KOPT-K1 (cell line): Measurements from ENCODE around the gene PPP1R11.

ENCODE experiments used
- H3K27ac ChIP-seq: fragments of 200-600 bp; sonication (generic); 2 replicates; pipeline ENCODE4 v1.5.1; 2016; ENCODE audit warnings: antibody characterized with exemption, mild to moderate bottlenecking, low read depth, low read length; ENCODE audit not compliant: poor library complexity, severe bottlenecking
- H3K36me3 ChIP-seq: fragments of 200-600 bp; sonication (generic); 2 replicates; pipeline ENCODE4 v1.5.1; 2017; ENCODE audit warnings: antibody characterized with exemption, mild to moderate bottlenecking, low read length, moderate library complexity; ENCODE audit not compliant: insufficient read depth
- H3K9me3 ChIP-seq: fragments of 200-600 bp; sonication (generic); 2 replicates; pipeline ENCODE4 v1.5.1; 2017; ENCODE audit warnings: antibody characterized with exemption, low read length, mild to moderate bottlenecking; ENCODE audit not compliant: insufficient read depth, poor library complexity, severe bottlenecking

The PPP1R11 gene

GRCh38 chr6:30073489-30074235 is 6.7 kb downstream of the PPP1R11 start:
- Histone ChIP-seq H3K9me3 (no peaks in the 10 kb centered on the region), H3K36me3 (peaks cover 21% of the 10 kb centered on the region; the same call in 1 of the 2 replicates), H3K27ac (no peak overlapping the region)

- H3K36me3 ChIP-seq, result peaks cover 12% of the 10 kb centered on the region; the same call in 1 of the 2 replicates
- H3K9me3 ChIP-seq, result no peaks in the 10 kb centered on the region
- no peak overlapping the region for H3K27ac ChIP-seq
Measured at GRCh38 chr6:30074331-30075093, 7.5 kb downstream of the PPP1R11 start.

DNA sequence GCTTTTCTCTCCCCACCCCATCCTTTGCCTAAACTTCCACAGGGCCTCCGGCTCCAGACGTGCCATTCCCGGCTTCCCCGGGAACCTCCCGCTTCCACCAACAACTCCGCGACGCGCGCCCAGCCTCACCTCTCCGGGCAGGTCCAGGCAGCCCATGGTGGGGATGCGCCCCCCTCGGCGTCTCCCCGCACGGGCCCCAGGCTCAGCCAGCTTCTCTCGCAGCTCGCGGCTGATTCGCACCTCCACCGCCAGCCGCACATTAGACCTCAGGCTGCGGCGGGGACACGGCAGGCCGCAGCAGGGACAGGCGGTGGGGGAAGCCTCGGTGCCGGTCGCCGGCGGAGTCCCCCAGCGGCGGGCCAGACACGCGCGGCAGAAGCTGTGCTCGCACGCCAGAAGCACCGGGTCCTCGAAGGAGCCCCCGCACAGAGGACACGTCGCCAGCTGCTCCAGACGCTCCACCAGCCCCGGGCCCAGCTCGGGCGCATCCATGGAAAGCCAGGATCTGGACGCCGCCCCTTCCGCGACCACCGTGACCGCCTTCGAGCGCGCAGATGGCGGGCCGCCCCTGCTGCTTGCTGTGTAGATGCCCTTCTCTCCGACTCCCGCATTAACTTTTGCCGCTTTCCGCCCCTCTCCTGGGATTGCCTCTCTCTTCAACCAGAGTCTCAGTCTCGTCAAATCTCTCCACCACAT is 8.2 kb downstream of the PPP1R11 start, which contains the start of gene RNF39:
Gene RNF39 (minus strand): TSS at position 676 of the 696 bp plus-strand sequence. CDS start 184 bp downstream, at position 492.
- Histone ChIP-seq H3K9me3 (no peaks in the 10 kb centered on the region), H3K36me3 (peaks cover 7% of the 10 kb centered on the region; the same call in 1 of the 2 replicates), H3K27ac (no peak within 1 kb of the TSS)

- Histone ChIP-seq H3K36me3 (no peaks in the 10 kb centered on the region), H3K9me3 (no peaks in the 10 kb centered on the region), H3K27ac (no peak overlapping the region)
Measured at GRCh38 chr6:30075790-30076732, 9.1 kb downstream of the PPP1R11 start.

GRCh38 chr6:30077218-30077617 is 10.2 kb downstream of the PPP1R11 start:
- H3K27ac ChIP-seq, result peak overlapping the region; percentile 23
- H3K36me3 ChIP-seq, result no peaks in the 10 kb centered on the region
- no peaks in the 10 kb centered on the region for H3K9me3 ChIP-seq

GRCh38 chr6:30087876-30088275 is 20.9 kb downstream of the PPP1R11 start:
- Histone ChIP-seq H3K9me3 (no peaks in the 10 kb centered on the region), H3K27ac (no peak overlapping the region), H3K36me3 (no peaks in the 10 kb centered on the region)

DNA sequence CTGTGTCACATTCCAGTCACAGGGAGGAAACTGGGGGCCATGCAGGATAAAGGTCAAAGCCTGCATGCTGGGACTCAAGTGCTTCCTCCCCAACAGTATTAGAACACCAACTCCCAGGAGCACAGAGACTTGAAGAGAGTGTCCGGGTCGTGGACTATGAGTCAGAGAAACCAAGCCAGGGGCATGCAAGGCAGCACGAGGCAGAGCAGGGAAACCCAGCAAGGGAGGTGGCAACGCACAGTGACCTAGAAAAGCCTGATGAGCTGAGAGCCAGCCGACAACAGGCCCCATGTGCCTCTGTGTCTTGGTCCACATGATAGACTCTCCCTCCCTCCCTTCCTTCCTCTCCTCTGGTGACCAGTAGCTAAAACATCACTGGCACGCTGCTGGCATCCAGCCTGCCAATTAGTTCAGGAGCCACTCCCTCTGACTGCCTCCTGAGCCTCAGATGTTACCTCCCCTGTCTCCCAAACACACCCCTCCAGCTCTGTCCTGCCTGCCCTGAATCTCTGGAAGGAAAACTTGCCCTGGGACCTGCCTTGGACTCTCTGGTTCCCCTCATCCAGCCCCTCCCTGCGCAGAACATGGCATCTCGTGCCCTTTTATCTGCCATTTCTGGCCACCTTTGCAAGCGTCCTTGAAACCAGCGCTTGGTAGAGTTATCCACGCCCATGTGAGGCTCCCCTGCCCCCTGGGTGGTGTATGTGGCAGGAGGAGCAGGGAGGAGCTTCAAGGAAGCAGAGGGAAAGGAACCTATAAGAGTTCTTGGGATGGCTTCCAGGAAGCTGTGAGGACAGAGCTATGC is 24.8 kb downstream of the PPP1R11 start:
- Histone ChIP-seq H3K9me3 (no peaks in the 10 kb centered on the region), H3K27ac (no peak overlapping the region), H3K36me3 (no peaks in the 10 kb centered on the region)

DNA sequence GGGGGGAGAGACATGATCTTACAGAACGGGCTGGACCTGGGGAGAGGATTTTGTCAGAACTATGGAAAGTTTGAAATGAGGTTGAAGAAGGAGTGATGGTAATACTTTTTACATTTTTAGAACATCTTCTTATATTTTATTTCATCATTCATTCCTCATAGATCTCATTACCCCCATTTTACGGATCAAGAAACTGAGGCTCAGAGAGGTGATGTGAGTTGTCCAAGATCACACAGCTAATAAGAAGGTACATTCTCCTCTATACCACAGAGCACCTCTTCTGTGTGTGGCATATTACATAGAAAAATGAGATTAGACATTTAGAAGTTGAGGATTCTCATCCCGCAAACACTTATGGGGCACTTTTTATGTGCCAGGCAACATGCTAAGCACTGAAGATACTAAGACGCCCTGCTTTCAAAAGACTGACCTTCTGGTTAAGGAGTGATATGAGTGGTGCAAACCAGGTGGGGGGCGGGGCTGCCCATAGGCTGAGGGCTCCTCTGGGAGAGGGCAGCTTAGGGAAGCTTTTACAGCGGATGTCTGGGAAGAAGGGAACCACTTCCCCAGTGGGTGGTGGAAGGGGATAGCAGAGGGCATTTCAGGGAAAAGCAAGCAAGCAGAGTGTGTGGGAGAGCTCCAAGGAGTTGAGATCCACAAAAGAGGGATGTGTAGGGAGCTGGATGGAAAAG is 26.0 kb downstream of the PPP1R11 start:
- Histone ChIP-seq H3K9me3 (no peaks in the 10 kb centered on the region), H3K36me3 (no peaks in the 10 kb centered on the region), H3K27ac (no peak overlapping the region)

DNA sequence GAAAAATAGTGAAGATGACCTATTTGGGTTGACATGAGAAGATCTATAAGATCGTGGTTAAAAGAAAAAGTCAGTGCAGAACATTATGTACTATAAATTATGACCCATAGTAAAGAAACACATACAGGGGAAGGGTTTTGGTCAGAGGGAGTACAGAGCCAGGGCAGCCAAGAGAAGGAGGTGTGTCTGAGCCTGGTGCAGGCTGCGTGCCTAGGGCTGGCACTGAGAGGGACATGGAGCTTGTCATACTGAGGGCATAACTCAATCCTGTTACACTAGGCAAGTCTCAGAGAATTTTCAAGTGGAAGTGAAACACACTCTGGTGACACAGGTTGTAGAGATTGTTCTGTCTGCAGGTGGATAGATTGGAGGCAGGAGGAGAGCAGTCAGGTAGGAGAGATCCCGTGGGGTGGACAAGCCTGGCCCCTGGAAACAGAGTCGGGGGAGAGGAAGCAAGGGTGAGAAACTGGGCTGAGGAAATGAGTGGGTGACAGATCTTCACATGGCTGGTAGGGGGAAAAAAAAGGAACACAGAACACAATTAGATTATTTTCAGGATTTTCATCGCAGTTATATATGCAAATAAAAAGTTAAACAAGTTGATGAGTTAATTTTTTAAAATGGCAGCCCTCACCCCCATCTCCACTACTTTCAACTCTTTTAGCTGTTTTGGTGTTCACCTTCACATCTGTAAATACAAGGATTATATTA is 27.1 kb downstream of the PPP1R11 start:
- no peaks in the 10 kb centered on the region for H3K36me3 ChIP-seq

DNA sequence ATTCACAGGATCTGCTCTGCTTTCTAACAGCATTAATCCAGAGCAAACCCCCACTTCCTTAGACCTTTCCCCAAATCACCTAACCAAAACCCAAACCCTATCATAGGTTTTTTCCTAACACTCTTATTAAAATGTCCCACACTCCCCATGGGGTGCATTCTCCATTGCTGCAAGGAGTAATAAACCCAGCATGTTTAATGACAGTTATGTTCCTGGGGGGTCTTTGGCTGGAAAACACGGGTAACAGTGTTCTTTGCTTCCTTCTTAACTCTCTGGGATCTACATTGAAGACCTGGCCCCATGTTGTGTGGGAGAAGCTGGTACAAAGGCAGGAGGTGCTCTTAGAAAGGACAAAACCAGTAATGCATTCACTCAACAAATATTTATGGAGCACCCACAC is 29.8 kb downstream of the PPP1R11 start:
- H3K36me3 ChIP-seq, result no peaks in the 10 kb centered on the region
- no peak overlapping the region for H3K27ac ChIP-seq
- H3K9me3 ChIP-seq, result no peaks in the 10 kb centered on the region

More for the DNA sequence above, 27.1 kb downstream of the PPP1R11 start:
- Histone ChIP-seq H3K9me3 (no peaks in the 10 kb centered on the region), H3K27ac (no peak overlapping the region)

GRCh38 chr6:30097902-30098768 is 31.1 kb downstream of the PPP1R11 start:
- H3K27ac ChIP-seq, result no peak overlapping the region
- no peaks in the 10 kb centered on the region for H3K9me3 ChIP-seq
- no peaks in the 10 kb centered on the region for H3K36me3 ChIP-seq

DNA sequence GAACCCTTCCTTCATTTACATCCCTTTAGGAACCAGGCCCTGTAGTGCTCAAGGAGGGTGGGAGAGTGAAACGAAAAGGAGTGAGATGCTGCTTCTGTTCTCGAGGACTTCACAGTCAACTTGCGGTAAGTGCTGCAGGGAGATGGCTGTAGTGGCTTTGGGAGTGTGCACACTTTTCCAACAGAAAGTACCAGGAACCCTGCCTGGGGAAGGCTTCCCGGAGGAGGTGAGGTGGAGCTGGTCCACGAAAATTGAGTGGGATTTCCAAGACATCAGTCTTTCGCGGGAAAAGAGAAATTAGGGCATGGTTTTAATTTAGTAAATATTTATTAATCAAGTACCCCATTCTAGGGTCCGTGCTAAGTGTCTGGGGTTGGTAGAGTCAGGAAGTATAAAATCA is 33.2 kb downstream of the PPP1R11 start:
- Histone ChIP-seq H3K27ac (no peak overlapping the region), H3K9me3 (no peaks in the 10 kb centered on the region)

More for the DNA sequence above, 33.2 kb downstream of the PPP1R11 start:
- no peaks in the 10 kb centered on the region for H3K36me3 ChIP-seq
